BJ (cell line): ENCODE measurements around the gene DSG4. TPM values are rescaled to one million over a fixed set of nuclear protein-coding genes. Genes with fewer than 3 reads are reported as not detected.

Source experiments
- CTCF ChIA-PET: fragments of 350-600 bp; formaldehyde crosslinking; extraction: SDS; loops from one replicate; lab custom pipeline; 2021; ENCODE audit warnings: antibody characterized with exemption, inconsistent platforms; lab: Yijun Ruan, JAX
- POLR2A ChIA-PET: fragments of 300-600 bp; sonication (Branson Sonifier 250); formaldehyde crosslinking; extraction: SDS; loops from one replicate; lab custom pipeline; 2021; ENCODE audit warnings: antibody characterized with exemption; lab: Charles Lee
- DNase-seq: peaks from one replicate; pipeline ENCODE4 v3.0.0-alpha.2; 2011; ENCODE audit warnings: low read depth
- H3K27me3 ChIP-seq: 2 replicates; pipeline ENCODE4 v1.6.0; 2011; ENCODE audit warnings: low read length; ENCODE audit not compliant: control insufficient read depth, insufficient read depth
- H3K36me3 ChIP-seq: 2 replicates; pipeline ENCODE4 v1.5.1; 2011; ENCODE audit warnings: low read length; ENCODE audit not compliant: control insufficient read depth, insufficient read depth
- H3K4me3 ChIP-seq: 2 replicates; pipeline ENCODE4 v1.5.1; 2011; ENCODE audit warnings: low read depth, mild to moderate bottlenecking, control low read depth, low read length
- CTCF ChIP-seq: IDR thresholded peaks from 2 replicates; pipeline ENCODE4 v1.5.1; 2011; ENCODE audit warnings: low read depth, mild to moderate bottlenecking, control low read depth, inconsistent platforms, low read length, moderate library complexity; ENCODE audit not compliant: insufficient read depth
- polyA plus RNA-seq: library from polyadenylated mRNA; depleted of rRNA; stranded (reverse); fragments of >200 nt; gene quantifications from 2 replicates; pipeline ENCODE4 v1.2.3, GENCODE V29; 2011

The DSG4 gene
- polyA plus RNA-seq, 1 experiment = not detected

- no peak for TF ChIP-seq CTCF
- Histone ChIP-seq H3K36me3 (no peaks in the 10 kb centered on the region), H3K27me3 (no peaks in the 10 kb centered on the region), H3K4me3 (no peak overlapping the region)
- DNase-seq = no peak
- ChIA-PET CTCF (no interaction called here), POLR2A (no interaction called here)
Measured at GRCh38 chr18:31382107-31382506, 5.5 kb downstream of the DSG4 start.

GRCh38 chr18:31386741-31387140, 10.2 kb downstream of the DSG4 start:
- ChIA-PET POLR2A (no interaction called here), CTCF (no interaction called here)
- Histone ChIP-seq H3K27me3 (no peaks in the 10 kb centered on the region), H3K4me3 (no peak overlapping the region), H3K36me3 (no peaks in the 10 kb centered on the region)
- no peak for TF ChIP-seq CTCF
- DNase-seq = no peak

GRCh38 chr18:31393286-31393685, 16.7 kb downstream of the DSG4 start:
- POLR2A ChIA-PET = no interaction called here
- Histone ChIP-seq H3K27me3 (no peaks in the 10 kb centered on the region), H3K36me3 (no peaks in the 10 kb centered on the region), H3K4me3 (no peak overlapping the region)
- CTCF ChIA-PET = no interaction called here
- TF ChIP-seq CTCF = no peak
- DNase-seq = no peak

GRCh38 chr18:31396796-31397612, 20.4 kb downstream of the DSG4 start:
- ChIA-PET POLR2A (no interaction called here), CTCF (no interaction called here)
- no peak overlapping the region for H3K4me3 ChIP-seq
- H3K36me3 ChIP-seq = no peaks in the 10 kb centered on the region
- no peaks in the 10 kb centered on the region for H3K27me3 ChIP-seq
- no peak for DNase-seq
- no peak for TF ChIP-seq CTCF

- ChIA-PET CTCF (no interaction called here), POLR2A (no interaction called here)
- no peak for TF ChIP-seq CTCF
- H3K36me3 ChIP-seq = no peaks in the 10 kb centered on the region
- DNase-seq = no peak
- H3K27me3 ChIP-seq = no peaks in the 10 kb centered on the region
- H3K4me3 ChIP-seq = no peak overlapping the region
Measured at GRCh38 chr18:31398191-31398590, 21.6 kb downstream of the DSG4 start.
